Measurements from ENCODE around the gene DOK6. TPM values are rescaled to one million over a fixed set of nuclear protein-coding genes. Genes with fewer than 3 reads are reported as not detected.

DOK6 gene
- total and polyA plus RNA-seq, 12 donors, result 0.37 to 12.5 (median 4.6) TPM

GRCh38 chr18:69838620-69839411, 438.1 kb downstream of the DOK6 start:
- H3K36me3 ChIP-seq, result no peaks in the 10 kb centered on the region
- no peak overlapping the region for H3K27ac ChIP-seq
- no peak overlapping the region for H3K4me3 ChIP-seq
- ATAC-seq (peak in 1 of 8 donors; percentile 25), DNase-seq (no peak)
- H3K4me1 ChIP-seq, result no peaks in the 10 kb centered on the region
- intact Hi-C loops (cut with DNase I), result no loop called here
- H3K27me3 ChIP-seq, result no peaks in the 10 kb centered on the region
- TF ChIP-seq CTCF (IDR thresholded peaks at IDR 0.05), result no peak
- no peaks in the 10 kb centered on the region for H3K9me3 ChIP-seq
- 93 to 97% methylated on average over 3 of the region's 3 CpGs for WGBS, 2 donors

GRCh38 chr18:69839497-69839896, 438.8 kb downstream of the DOK6 start:
- WGBS, 2 donors, result 92 to 98% methylated on average over 11 of the region's 11 CpGs
- Histone ChIP-seq H3K27ac (no peak overlapping the region), H3K27me3 (no peaks in the 10 kb centered on the region), H3K4me3 (no peak overlapping the region), H3K36me3 (no peaks in the 10 kb centered on the region), H3K4me1 (no peaks in the 10 kb centered on the region), H3K9me3 (no peaks in the 10 kb centered on the region)
- intact Hi-C loops (cut with DNase I), result no loop called here
- no peak for TF ChIP-seq CTCF (IDR thresholded peaks at IDR 0.05)
- DNase-seq (no peak), ATAC-seq (no peak)

GRCh38 chr18:69840001-69840400, 439.3 kb downstream of the DOK6 start:
- TF ChIP-seq CTCF (IDR thresholded peaks at IDR 0.05), result no peak
- intact Hi-C loops (cut with DNase I), result loop anchor here in 3 of 10 donors (10.0 kb wide), 2 partner anchors 215 to 235 kb away; no protein-coding TSS in a partner anchor
- no peak overlapping the region for H3K27ac ChIP-seq
- no peaks in the 10 kb centered on the region for H3K4me1 ChIP-seq
- no peak overlapping the region for H3K4me3 ChIP-seq
- no peaks in the 10 kb centered on the region for H3K9me3 ChIP-seq
- no peaks in the 10 kb centered on the region for H3K36me3 ChIP-seq
- ATAC-seq, result no peak
- H3K27me3 ChIP-seq, result no peaks in the 10 kb centered on the region
- 88 to 92% methylated on average over 11 of the region's 11 CpGs for WGBS, 2 donors
- DNase-seq, result no peak

GRCh38 chr18:69840445-69840844, 439.8 kb downstream of the DOK6 start:
- TF ChIP-seq CTCF (IDR thresholded peaks at IDR 0.05), result no peak
- H3K27me3 ChIP-seq, result no peaks in the 10 kb centered on the region
- WGBS, 2 donors, result 81 to 89% methylated on average over 7 of the region's 7 CpGs
- H3K9me3 ChIP-seq, result no peaks in the 10 kb centered on the region
- intact Hi-C loops (cut with DNase I), result loop anchor here in 3 of 10 donors (10.0 kb wide), 2 partner anchors 214 to 234 kb away; no protein-coding TSS in a partner anchor
- H3K27ac ChIP-seq, result no peak overlapping the region
- no peak for ATAC-seq
- no peak for DNase-seq
- no peaks in the 10 kb centered on the region for H3K36me3 ChIP-seq
- H3K4me3 ChIP-seq, result no peak overlapping the region
- peaks cover 0 to 2% (median 0%) of the 10 kb centered on the region in 9 donors for H3K4me1 ChIP-seq
